Fibroblast of pulmonary artery (primary cell): ENCODE measurements around the gene RIN3.

Experiments used
- DNase-seq: peaks from one replicate; pipeline ENCODE4 v3.0.0-alpha.2; 2010; ENCODE audit warnings: low read depth
- H3K4me3 ChIP-seq: replicated peaks from 2 replicates; pipeline ENCODE4 v1.5.1; 2011; ENCODE audit warnings: low read depth, mild to moderate bottlenecking, control low read depth, low read length, moderate library complexity
- TF ChIP-seq, protein P1 (sequence below): IDR thresholded peaks from 2 replicates; pipeline ENCODE4 v1.5.1; 2011; ENCODE audit warnings: mild to moderate bottlenecking, control low read depth, low read length, inconsistent platforms; ENCODE audit errors: missing control alignments

The RIN3 gene

DNA sequence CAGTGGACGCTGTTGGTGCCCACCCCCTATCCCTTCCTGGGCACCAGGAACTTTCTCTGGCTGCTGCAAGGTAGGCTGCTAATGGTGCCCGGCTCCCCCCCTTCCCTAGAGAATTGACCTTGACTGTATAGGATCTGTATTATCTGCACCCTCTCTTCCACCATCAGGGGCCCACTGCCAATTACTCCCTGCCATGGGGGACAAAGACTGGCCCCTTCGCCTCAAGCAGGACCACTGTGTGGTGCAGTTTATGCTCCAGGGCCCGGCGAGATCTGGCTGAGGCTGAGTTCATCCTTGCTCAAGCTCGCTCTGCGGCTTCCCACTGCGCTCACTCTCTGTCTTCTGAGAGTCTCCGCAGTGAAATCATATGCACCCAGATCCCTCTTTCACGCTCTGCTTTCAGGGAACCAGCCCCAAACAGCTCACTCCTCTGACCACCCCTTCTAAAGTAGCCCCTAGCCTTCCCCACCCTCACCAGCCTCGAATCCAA lies 139.6 kb downstream of the RIN3 start:
- TF ChIP-seq, protein P1, sequence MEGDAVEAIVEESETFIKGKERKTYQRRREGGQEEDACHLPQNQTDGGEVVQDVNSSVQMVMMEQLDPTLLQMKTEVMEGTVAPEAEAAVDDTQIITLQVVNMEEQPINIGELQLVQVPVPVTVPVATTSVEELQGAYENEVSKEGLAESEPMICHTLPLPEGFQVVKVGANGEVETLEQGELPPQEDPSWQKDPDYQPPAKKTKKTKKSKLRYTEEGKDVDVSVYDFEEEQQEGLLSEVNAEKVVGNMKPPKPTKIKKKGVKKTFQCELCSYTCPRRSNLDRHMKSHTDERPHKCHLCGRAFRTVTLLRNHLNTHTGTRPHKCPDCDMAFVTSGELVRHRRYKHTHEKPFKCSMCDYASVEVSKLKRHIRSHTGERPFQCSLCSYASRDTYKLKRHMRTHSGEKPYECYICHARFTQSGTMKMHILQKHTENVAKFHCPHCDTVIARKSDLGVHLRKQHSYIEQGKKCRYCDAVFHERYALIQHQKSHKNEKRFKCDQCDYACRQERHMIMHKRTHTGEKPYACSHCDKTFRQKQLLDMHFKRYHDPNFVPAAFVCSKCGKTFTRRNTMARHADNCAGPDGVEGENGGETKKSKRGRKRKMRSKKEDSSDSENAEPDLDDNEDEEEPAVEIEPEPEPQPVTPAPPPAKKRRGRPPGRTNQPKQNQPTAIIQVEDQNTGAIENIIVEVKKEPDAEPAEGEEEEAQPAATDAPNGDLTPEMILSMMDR: no peak
- no peak for DNase-seq
- H3K4me3 ChIP-seq: no peak overlapping the region

DNA sequence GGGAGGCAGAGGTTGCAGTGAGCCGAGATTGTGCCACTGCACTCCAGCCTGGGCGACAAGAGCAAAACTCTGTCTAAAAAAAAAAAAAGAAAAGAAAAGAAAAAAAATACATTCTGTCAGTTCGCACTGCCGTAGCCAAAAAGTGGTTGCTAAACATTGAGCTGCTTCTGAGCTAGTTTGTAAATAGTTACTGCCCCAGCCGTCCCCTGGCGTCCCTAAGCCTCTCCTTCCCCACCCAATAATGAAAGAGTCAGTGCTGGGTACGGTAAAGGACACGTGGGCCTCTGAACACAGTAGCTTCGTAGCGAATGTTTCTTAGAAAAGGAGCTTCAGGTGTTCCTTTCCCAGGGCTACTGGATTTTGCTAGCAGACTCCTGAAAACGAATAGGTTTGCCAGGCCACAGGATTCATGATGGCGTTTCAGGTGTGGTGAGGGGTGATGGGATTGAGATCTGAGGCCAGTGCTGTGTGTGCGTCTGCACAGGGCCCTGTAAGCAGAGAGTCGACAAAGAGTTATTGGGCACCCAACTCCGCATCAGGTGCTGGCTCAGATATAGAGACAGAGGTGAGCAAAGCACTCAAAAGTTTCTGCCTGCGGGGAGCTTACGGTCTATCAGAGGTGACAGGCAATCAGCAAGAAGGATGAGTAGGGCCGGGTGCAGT lies 140.8 kb downstream of the RIN3 start:
- DNase-seq: no peak
- H3K4me3 ChIP-seq: no peak overlapping the region
- TF ChIP-seq, protein P1: no peak

DNA sequence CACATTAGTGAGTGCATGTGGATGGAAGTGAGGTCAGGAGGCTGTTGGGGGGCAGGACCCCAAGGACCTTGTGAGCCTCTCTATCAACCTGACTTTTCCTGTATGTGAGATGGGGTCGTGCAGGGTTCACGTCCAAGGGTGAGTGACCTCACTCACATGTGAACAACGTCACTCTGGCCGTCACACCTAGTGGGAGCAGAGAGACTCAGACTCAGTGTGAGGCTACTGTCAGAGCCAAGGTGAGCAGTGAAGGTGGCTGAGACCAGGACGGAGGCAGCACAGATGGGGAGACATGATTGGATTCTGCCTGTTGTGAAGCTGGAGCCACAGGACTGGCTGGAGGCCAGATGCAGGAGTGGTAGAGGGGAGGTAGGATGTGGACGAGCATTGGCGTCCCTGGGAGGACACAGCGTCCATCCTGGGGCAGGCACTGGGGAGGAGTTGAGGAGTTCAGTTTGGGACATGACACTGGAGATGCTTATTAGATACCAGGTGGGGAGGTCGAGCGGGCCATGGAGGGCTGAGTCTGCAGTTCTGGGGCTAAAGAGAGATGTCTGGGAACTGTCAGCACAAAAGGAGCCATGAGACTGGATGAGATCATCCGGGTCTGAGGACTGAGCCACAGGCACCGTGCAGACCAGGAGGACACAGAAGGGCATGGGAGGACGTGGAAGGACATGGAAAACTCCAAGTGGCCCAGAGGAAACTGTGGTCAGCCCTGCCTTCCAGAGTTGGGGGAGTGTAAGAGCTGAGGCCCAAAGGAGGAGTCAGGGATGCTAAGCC lies 142.0 kb downstream of the RIN3 start:
- H3K4me3 ChIP-seq: no peak overlapping the region
- DNase-seq: no peak
- TF ChIP-seq, protein P1: no peak

DNA sequence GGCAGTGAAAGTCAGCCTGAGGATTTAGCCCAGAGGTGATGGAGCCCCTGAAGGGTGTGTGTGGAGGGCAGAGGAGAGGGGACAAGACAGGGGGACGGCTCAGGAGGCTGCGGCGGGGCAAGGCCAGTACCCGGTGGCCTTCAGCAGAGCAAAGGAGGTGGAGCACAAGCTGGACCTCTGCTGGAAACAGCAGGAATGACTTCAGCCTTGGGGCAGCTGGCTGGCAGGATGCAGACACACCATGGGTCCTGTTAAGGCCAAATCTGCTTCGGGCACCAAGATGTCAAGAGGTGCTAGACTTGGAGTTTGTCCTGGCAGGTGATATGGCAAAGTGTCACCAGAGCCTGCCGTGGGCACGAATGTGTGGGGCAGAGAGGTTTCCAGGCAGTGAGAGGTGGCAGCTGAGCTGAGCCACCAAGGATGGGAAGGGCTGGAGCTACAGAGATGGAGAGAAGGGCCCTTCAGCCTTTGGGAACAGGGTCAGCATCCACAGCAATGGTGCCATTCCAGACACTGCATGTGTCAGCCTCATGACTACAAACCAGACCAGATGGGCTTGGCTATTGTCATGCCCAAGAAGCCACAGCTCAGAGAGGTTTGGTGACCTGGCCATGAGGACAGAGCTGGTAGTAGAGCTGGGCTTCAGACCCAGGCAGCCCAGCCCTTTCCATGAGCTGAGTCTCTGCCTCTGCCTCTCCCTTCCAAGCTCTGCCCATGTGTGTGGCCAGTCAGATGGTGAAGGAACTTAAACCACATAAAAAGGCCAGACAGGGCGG lies 142.9 kb downstream of the RIN3 start:
- DNase-seq: no peak

DNA sequence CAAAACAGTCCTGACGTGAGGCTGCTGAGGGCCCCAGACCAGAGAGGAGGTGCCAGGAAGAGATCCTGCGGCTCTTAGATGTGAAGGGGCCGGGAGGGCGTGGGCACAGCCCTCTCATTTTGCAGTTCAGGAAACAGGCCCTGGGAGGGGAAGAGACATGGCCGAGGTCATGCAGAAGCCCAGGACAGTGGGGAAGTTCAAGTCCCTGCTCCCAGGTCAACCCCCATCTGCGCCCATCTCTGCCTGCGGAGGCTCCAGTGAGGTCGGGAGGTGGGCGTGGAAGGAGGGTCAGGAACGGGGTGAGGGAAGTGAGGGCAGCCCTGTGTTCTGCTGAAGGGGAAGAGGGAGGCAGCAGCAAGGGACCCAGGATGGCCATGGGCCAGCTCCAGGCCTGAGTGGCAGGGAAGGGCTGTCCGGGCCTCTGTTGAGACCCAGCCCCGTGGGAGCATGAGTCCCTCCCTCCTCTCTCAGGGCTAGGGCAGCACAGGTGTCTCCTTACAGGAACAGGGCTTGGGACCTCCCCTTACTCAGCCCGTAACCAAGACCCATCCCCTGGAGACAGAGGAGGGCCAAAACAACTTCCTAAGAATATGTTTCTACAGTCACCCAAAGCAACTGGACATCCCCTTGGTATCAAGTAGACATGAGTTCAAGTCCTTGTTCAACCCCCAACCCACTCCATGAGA lies 144.0 kb downstream of the RIN3 start:
- TF ChIP-seq, protein P1: no peak
- DNase-seq: no peak
- H3K4me3 ChIP-seq: no peak overlapping the region

More for the DNA sequence above, 142.9 kb downstream of the RIN3 start:
- H3K4me3 ChIP-seq: no peak overlapping the region
- TF ChIP-seq, protein P1: peak; percentile 12

DNA sequence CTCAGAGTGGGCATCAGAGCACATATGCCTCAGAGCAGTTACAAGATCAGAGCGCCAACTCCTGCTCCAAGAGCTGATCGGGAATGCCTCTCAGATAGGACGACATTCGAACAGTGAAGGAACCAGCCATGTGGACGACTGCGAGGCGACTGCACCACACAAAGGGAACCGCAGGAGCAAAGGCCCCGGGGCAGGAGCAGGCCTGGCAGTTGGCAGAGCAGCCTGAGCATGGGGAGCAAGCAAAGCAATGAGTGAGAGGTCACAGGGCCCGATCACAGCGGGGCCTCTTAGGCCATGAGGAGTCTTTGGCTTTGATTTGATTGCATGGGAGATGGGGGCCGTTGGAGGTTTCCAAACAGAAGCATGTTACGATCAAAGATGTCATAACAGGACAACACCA lies 144.6 kb downstream of the RIN3 start:
- DNase-seq: no peak
- TF ChIP-seq, protein P1: no peak
- H3K4me3 ChIP-seq: no peak overlapping the region
